A673 (cell line): ENCODE data around the gene HS3ST4. TPM values are rescaled to one million over a fixed set of nuclear protein-coding genes. Genes with fewer than 3 reads are reported as not detected.

Experiments
- BruUV-seq: library from RNA; stranded (reverse); fragments of 400-500 nt; replicated peaks from 2 replicates; lab custom pipeline; 2021; lab: Mats Ljungman, UMichigan
- CTCF ChIA-PET: fragments of 300-600 bp; sonication (Branson Sonifier 250); formaldehyde crosslinking; loops from one replicate; lab custom pipeline; 2022; ENCODE audit warnings: antibody characterized with exemption; lab: Charles Lee
- POLR2A ChIA-PET: fragments of 300-600 bp; sonication (Branson Sonifier 250); formaldehyde crosslinking; loops from one replicate; lab custom pipeline; 2022; ENCODE audit warnings: antibody characterized with exemption; ENCODE audit not compliant: low non-redundant PET; lab: Charles Lee
- DNase-seq: peaks from one replicate; pipeline ENCODE4 v3.0.0-alpha.2; 2015; ENCODE audit warnings: low spot score
- H3K27ac ChIP-seq: fragments of 200-600 bp; sonication (generic); 2 replicates; pipeline ENCODE4 v1.5.1; 2016; ENCODE audit warnings: mixed run types, low read depth, mild to moderate bottlenecking, mixed read lengths, antibody characterized with exemption, low read length; ENCODE audit not compliant: poor library complexity, severe bottlenecking
- H3K27me3 ChIP-seq: fragments of 200-600 bp; sonication (generic); replicated peaks from 2 replicates; pipeline ENCODE4 v1.6.1; 2017; ENCODE audit warnings: mixed run types, low read depth, mild to moderate bottlenecking, mixed read lengths, antibody characterized with exemption, low read length; ENCODE audit not compliant: insufficient read depth, poor library complexity
- H3K36me3 ChIP-seq: fragments of 200-600 bp; sonication (generic); 2 replicates; pipeline ENCODE4 v1.6.1; 2016; ENCODE audit warnings: mixed run types, mild to moderate bottlenecking, mixed read lengths, antibody characterized with exemption, low read length; ENCODE audit not compliant: insufficient read depth, poor library complexity, severe bottlenecking
- H3K4me1 ChIP-seq: fragments of 200-600 bp; sonication (generic); 2 replicates; pipeline ENCODE4 v1.6.1; 2017; ENCODE audit warnings: mixed run types, mild to moderate bottlenecking, mixed read lengths, antibody characterized with exemption, low read length; ENCODE audit not compliant: insufficient read depth, poor library complexity, severe bottlenecking
- H3K4me3 ChIP-seq: fragments of 200-600 bp; sonication (generic); 2 replicates; pipeline ENCODE4 v1.5.1; 2016; ENCODE audit warnings: low read depth, mixed run types, mild to moderate bottlenecking, mixed read lengths, low read length; ENCODE audit not compliant: poor library complexity, severe bottlenecking
- H3K9me3 ChIP-seq: fragments of 200-600 bp; sonication (generic); 2 replicates; pipeline ENCODE4 v1.6.1; 2016; ENCODE audit warnings: mixed run types, low read depth, mild to moderate bottlenecking, mixed read lengths, antibody characterized with exemption, low read length; ENCODE audit not compliant: poor library complexity, severe bottlenecking
- CTCF ChIP-seq: fragments of 300-800, 200-600 bp; sonication (generic); conservative IDR thresholded peaks from 2 replicates; pipeline ENCODE4 v1.5.1; 2017; ENCODE audit warnings: low read depth, mild to moderate bottlenecking, antibody characterized with exemption, low read length, moderate library complexity, mixed read lengths
- EZH2 ChIP-seq: fragments of 200-600 bp; sonication (generic); IDR thresholded peaks from 2 replicates; pipeline ENCODE4 v1.6.1; 2017; ENCODE audit warnings: borderline replicate concordance, low read depth, mild to moderate bottlenecking, mixed read lengths, antibody characterized with exemption, low read length; ENCODE audit not compliant: poor library complexity, severe bottlenecking
- intact Hi-C: fragments of 100-400 bp; cut with micrococcal nuclease; formaldehyde crosslinking; loops from one replicate; pipeline ENCODE4 v1.10.0; 2022; ENCODE audit not compliant: unreplicated experiment
- total RNA-seq: library from RNA; stranded (reverse); gene quantifications from 2 replicates; pipeline ENCODE4 v1.2.3, GENCODE V29; 2021

HS3ST4 gene
- total RNA-seq, 1 experiment from 2014 or later: 33.5 TPM

- TF ChIP-seq EZH2: no peak
- TF ChIP-seq CTCF: peak; percentile 34; the same call in 1 of the 2 replicates
- Histone ChIP-seq H3K27ac (peak overlapping the region; percentile 74), H3K4me3 (peak overlapping the region; percentile 75), H3K4me1 (peaks cover 32% of the 10 kb centered on the region), H3K9me3 (no peaks in the 10 kb centered on the region), H3K27me3 (no peaks in the 10 kb centered on the region), H3K36me3 (no peaks in the 10 kb centered on the region)
- CTCF ChIA-PET: interaction anchor here (1.1 to 1.3 kb wide), 2 partner anchors 955 to 1419 kb away, joined by 4 to 11 read pairs; no protein-coding TSS in a partner anchor
- intact Hi-C loops: loop anchor here (5.0 to 10.0 kb wide), 4 partner anchors 107 to 1424 kb away; no protein-coding TSS in a partner anchor
- TSS peak; percentile 34 for BruUV-seq
- POLR2A ChIA-PET: interaction anchor here (0.6 to 1.0 kb wide), 3 partner anchors 95 to 820 kb away, joined by 3 to 4 read pairs (median 3); no protein-coding TSS in a partner anchor
- DNase-seq: peak; percentile 63
These were observed 1.1 kb upstream of the HS3ST4 start for GRCh38 chr16:25690552-25691143.

DNA sequence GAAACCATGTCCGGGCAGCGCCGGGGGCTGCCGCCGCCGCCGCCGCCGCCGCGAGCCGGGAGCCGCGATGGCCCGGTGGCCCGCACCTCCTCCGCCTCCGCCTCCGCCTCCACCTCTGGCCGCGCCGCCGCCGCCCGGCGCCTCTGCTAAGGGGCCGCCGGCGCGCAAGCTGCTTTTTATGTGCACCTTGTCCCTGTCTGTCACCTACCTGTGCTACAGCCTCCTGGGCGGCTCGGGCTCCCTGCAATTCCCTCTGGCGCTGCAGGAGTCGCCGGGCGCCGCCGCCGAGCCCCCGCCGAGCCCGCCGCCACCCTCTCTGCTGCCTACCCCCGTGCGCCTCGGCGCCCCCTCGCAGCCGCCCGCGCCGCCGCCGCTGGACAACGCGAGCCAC is 587 bp downstream of the HS3ST4 start:
- H3K9me3 ChIP-seq: no peaks in the 10 kb centered on the region
- no peak for TF ChIP-seq CTCF
- no peak for TF ChIP-seq EZH2
- H3K27me3 ChIP-seq: no peaks in the 10 kb centered on the region
- no TSS peak for BruUV-seq
- ChIA-PET CTCF (no interaction called here), POLR2A (no interaction called here)
- H3K36me3 ChIP-seq: peaks cover 7% of the 10 kb centered on the region
- peak overlapping the region; percentile 69 for H3K27ac ChIP-seq
- intact Hi-C loops: loop anchor here (5.0 to 10.0 kb wide), 4 partner anchors 105 to 1422 kb away; no protein-coding TSS in a partner anchor
- H3K4me1 ChIP-seq: peaks cover 43% of the 10 kb centered on the region
- DNase-seq: peak; percentile 18
- peak overlapping the region; percentile 75 for H3K4me3 ChIP-seq

- H3K9me3 ChIP-seq: no peaks in the 10 kb centered on the region
- CTCF ChIA-PET: no interaction called here
- intact Hi-C loops: loop anchor here (5.0 to 10.0 kb wide), 4 partner anchors 104 to 1422 kb away; no protein-coding TSS in a partner anchor
- H3K36me3 ChIP-seq: peaks cover 7% of the 10 kb centered on the region
- H3K27ac ChIP-seq: peak overlapping the region; percentile 69
- peaks cover 43% of the 10 kb centered on the region for H3K4me1 ChIP-seq
- no TSS peak for BruUV-seq
- POLR2A ChIA-PET: no interaction called here
- H3K4me3 ChIP-seq: peak overlapping the region; percentile 75
- peak; percentile 35 for DNase-seq
- no peak for TF ChIP-seq CTCF
- TF ChIP-seq EZH2: no peak
- H3K27me3 ChIP-seq: no peaks in the 10 kb centered on the region
These were observed 1.2 kb downstream of the HS3ST4 start for GRCh38 chr16:25692742-25693508.
